ENCODE data around the gene PLCL2. TPM values are rescaled to one million over a fixed set of nuclear protein-coding genes. Genes with fewer than 3 reads are reported as not detected.

PLCL2 gene
- 23.2 TPM for polyA plus RNA-seq (2012; ENCODE audit: missing spikeins)

- DNase-seq (ENCODE audit: insufficient read length) (peak; percentile 54), FAIRE-seq (peak; percentile 53)
- TF ChIP-seq TAF1 (IDR thresholded peaks at IDR 0.05; ENCODE audit: borderline replicate concordance, low read depth, low read length): no peak
- TF ChIP-seq POLR2A (IDR thresholded peaks at IDR 0.05; ENCODE audit: low read depth, low read length): no peak; the same call in 1 of the 2 replicates
- no peak for TF ChIP-seq POLR2AphosphoS5 (IDR thresholded peaks at IDR 0.05; ENCODE audit: low read depth, low read length)
Measured at GRCh38 chr3:16884748-16885592, at the start of gene PLCL2. PLCL2 (plus strand) TSS chr3:16884955; CDS start chr3:16885040, 85 bp downstream.

GRCh38 chr3:16836505-16837237 is 48.1 kb upstream of the PLCL2 start:
- TF ChIP-seq POLR2A (IDR thresholded peaks at IDR 0.05; ENCODE audit: low read depth, low read length) (no peak), POLR2AphosphoS5 (IDR thresholded peaks at IDR 0.05; ENCODE audit: low read depth, low read length) (no peak), TAF1 (IDR thresholded peaks at IDR 0.05; ENCODE audit: borderline replicate concordance, low read depth, low read length) (no peak)
- FAIRE-seq: no peak

DNA sequence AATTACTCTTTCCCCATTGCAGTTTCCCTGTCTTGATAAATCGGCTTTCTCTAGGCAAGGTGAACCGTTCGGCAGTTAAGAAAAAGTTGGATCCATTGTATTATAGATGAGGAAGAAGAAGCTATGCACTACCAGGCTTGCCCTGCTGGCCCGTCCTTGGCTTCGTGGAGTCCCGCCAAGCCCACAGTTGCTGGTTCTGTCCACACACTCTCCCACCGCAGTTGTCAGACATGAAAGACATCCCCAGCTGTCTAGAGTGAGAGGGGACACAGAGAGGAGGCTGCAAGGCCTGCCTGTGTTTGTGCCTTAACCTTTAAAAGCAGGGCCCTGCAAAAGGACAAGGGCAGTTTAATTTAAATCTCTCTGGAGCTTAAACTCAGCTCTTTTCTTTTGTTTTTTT is 47.2 kb upstream of the PLCL2 start:
- DNase-seq (ENCODE audit: insufficient read length): no peak

More at GRCh38 chr3:16836505-16837237, 48.1 kb upstream of the PLCL2 start:
- no peak for DNase-seq (ENCODE audit: insufficient read length)

GRCh38 chr3:16838561-16838960 is 46.2 kb upstream of the PLCL2 start:
- FAIRE-seq (peak; percentile 65), DNase-seq (ENCODE audit: insufficient read length) (no peak)
- TF ChIP-seq POLR2A (IDR thresholded peaks at IDR 0.05; ENCODE audit: low read depth, low read length) (no peak), TAF1 (IDR thresholded peaks at IDR 0.05; ENCODE audit: borderline replicate concordance, low read depth, low read length) (no peak), POLR2AphosphoS5 (IDR thresholded peaks at IDR 0.05; ENCODE audit: low read depth, low read length) (no peak)

More for the DNA sequence above, 47.2 kb upstream of the PLCL2 start:
- no peak for TF ChIP-seq POLR2AphosphoS5 (IDR thresholded peaks at IDR 0.05; ENCODE audit: low read depth, low read length)
- peak; percentile 24 for FAIRE-seq

GRCh38 chr3:16839271-16840100 is 45.3 kb upstream of the PLCL2 start:
- DNase-seq (ENCODE audit: insufficient read length): no peak
- FAIRE-seq: no peak
- TF ChIP-seq POLR2AphosphoS5 (IDR thresholded peaks at IDR 0.05; ENCODE audit: low read depth, low read length): no peak
- TF ChIP-seq POLR2A (IDR thresholded peaks at IDR 0.05; ENCODE audit: low read depth, low read length): no peak
- no peak for TF ChIP-seq TAF1 (IDR thresholded peaks at IDR 0.05; ENCODE audit: borderline replicate concordance, low read depth, low read length)

DNA sequence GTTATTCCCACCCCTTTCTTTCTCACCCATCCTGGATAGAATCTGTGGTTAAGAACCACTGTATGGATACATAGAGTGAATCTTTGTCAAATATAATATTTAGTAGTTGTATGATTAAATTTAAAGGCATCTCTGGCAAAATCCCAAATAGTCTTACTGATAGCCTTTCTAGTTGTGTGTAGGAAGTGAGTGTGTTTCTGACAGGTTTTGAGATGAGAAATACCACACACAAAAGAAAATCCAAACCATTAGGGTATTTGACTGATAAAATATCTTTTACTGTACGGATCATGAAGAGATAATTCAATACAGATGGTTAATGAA is 44.7 kb upstream of the PLCL2 start:
- FAIRE-seq: no peak
- no peak for DNase-seq (ENCODE audit: insufficient read length)
- TF ChIP-seq POLR2AphosphoS5 (IDR thresholded peaks at IDR 0.05; ENCODE audit: low read depth, low read length) (no peak), POLR2A (IDR thresholded peaks at IDR 0.05; ENCODE audit: low read depth, low read length) (no peak), TAF1 (IDR thresholded peaks at IDR 0.05; ENCODE audit: borderline replicate concordance, low read depth, low read length) (no peak)

DNA sequence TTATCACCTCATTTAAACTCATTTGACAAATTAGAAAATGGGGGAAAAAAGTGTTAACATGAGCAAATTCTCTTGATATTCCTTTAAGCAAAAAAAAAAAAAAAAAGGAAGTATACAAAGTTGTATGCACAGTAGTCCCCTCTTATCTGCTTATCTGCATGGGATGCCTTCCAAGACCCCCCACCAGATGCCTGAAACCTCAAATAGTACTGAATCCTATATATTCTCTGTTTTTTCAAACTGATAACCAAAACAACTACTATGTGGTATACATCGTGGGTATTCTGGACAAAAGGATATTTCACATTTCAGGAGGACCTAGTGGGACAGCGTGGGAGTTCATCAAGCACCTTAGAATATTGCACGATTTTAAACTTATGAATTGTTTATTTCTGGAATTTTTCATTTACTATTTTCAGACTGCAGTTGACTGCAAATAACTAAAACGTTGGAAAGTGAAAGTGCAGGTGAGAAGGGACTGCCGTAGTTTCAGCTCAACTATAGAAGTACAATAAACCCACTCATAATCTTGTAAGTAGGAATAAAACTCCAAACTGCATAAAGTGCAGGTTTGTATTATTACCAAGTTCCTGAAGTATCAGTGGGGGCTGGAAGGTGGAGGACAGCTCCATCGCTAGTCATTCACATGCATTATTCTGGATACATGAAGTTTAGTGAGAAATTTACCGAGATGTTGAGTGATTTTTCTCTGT is 43.6 kb upstream of the PLCL2 start:
- DNase-seq (ENCODE audit: insufficient read length) (no peak), FAIRE-seq (peak; percentile 89)
- TF ChIP-seq TAF1 (IDR thresholded peaks at IDR 0.05; ENCODE audit: borderline replicate concordance, low read depth, low read length) (no peak), POLR2AphosphoS5 (IDR thresholded peaks at IDR 0.05; ENCODE audit: low read depth, low read length) (no peak), POLR2A (IDR thresholded peaks at IDR 0.05; ENCODE audit: low read depth, low read length) (no peak)

GRCh38 chr3:16841904-16842271 is 42.9 kb upstream of the PLCL2 start:
- peak; percentile 25 for DNase-seq (ENCODE audit: insufficient read length)
- no peak for FAIRE-seq
- TF ChIP-seq TAF1 (IDR thresholded peaks at IDR 0.05; ENCODE audit: borderline replicate concordance, low read depth, low read length) (no peak), POLR2AphosphoS5 (IDR thresholded peaks at IDR 0.05; ENCODE audit: low read depth, low read length) (no peak), POLR2A (IDR thresholded peaks at IDR 0.05; ENCODE audit: low read depth, low read length) (no peak)

- peak; percentile 95 for FAIRE-seq
- TF ChIP-seq TAF1 (IDR thresholded peaks at IDR 0.05; ENCODE audit: borderline replicate concordance, low read depth, low read length): 0 out of 2 replicates have a peak, but pooled peaks have one; percentile 12
- TF ChIP-seq POLR2AphosphoS5 (IDR thresholded peaks at IDR 0.05; ENCODE audit: low read depth, low read length): peak; percentile 50; the same call in 1 of the 2 replicates
- peak; percentile 62; the same call in 1 of the 2 replicates for TF ChIP-seq POLR2A (IDR thresholded peaks at IDR 0.05; ENCODE audit: low read depth, low read length)
- peak; percentile 18 for DNase-seq (ENCODE audit: insufficient read length)
Measured at GRCh38 chr3:16842272-16843270, 42.2 kb upstream of the PLCL2 start.
